Measurements from ENCODE around the gene SETX.
"Not testable (repeated sequence)": the region's sequence is repeated elsewhere in the genome, so short reads cannot be mapped to it uniquely, and the experiment has no call there.

SETX gene

GRCh38 chr9:132283165-132283564, 71.6 kb downstream of the SETX start:
- peak; percentile 10 to 48 (median 19) for DNase-seq

DNA sequence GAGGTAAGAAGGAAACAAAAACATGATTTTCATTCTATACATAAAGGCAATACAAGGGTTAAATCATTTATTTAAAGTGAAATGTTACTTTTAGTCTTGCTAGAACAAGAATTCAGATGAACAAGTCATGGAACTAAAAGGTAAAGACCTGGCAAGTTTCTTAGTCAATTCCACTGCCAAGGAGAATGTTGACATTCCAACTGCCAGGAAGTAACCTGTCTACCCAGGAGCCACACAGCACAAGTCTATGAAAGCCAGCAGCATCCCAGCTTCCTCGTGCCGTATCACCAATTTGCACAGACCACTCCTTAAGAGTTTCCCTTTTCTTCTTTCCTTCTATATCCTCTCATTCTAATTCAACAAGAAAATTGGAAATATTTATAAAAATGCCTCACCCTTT, 79.9 kb downstream of the SETX start:
- no peak for DNase-seq

GRCh38 chr9:132269704-132270516, 84.9 kb downstream of the SETX start:
- DNase-seq, result not testable (repeated sequence)

- DNase-seq, result peak; percentile 67 to 76 (median 69)
Observed at GRCh38 chr9:132268725-132269352, 85.9 kb downstream of the SETX start.

DNA sequence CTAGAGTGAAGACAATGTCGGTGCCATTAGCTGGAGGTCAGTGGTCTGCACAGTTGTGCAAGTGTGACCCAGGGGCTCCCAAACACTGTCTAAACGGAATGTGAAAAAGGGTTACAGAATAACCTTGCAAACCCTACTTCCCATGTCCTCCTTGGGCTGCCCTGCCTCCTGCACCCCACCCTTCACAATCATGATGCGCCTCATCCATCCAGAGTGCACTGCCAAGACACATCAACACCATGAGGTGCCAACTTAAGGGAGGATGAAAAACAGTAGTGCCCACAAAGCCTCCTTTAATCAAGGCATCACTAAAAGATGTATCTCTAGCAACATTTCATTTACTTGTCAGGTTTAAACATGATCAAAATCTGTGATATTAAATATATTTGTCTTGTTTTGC, 87.1 kb downstream of the SETX start:
- no peak for DNase-seq

- no peak for DNase-seq
Observed at GRCh38 chr9:132266017-132266416, 88.8 kb downstream of the SETX start.

DNA sequence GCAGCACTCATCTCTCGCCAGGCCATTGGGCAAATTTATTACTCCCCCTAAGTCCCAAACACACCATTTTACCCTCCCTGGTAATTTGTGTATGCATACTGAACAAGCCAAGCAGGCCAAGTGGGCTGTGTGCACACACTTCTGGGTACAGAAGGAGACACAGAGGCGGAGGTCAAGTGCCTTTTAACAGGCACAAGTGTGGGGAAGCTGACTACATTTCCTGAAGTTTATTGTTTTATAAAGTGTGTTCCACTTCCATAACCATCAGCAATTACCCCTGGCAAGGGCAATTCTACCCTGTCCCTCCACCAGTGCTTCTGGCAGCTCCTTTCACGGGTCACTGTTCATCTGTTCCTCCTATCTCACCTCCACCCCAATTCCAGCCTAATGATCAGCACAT, 93.9 kb downstream of the SETX start:
- DNase-seq, result no peak

DNA sequence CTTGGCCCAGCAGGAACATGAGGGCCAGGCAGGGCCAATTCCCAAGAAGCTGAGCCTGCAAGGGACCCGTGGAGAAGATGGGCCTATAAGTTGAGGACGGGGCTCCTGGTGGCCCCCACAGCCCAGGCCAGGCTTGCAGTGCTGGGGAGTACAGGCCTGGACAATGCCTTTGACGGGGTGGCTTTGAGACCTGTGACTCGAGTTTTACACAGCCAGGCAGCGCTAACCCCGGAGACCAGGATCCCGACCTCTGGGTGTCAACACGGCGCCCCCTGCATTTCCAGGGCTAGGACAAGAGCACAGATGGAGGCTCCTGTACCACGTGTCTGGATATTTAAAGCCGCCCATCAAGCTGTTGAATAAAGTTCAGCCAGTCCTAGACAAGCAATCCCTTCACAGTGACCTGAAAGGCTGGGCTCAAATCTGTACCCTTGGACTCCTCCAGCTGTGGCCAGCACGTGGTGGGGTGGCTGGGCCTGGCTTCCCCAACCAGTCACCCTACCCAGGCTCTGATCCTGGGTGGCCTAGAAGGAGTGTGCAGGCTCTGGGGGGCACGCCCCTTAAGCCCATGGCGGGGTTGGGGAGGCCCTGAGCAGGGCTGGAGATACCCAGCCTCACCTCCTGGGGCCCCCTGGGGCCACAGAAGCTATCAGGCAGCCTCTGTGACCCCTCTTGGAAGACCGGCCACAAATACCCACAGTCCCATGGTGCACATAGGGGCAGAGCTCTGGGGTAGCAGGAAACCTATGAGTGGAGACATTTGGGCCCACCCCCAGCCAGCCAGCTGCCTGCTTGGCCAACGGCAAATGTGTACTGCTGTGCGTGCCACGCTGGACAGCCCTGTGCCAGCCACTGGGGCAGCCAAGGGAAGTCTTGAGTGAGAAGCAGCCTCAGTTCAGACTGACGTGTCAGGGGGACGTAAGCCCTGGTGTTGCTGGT, 104.2 kb downstream of the SETX start:
- no peak for DNase-seq

DNA sequence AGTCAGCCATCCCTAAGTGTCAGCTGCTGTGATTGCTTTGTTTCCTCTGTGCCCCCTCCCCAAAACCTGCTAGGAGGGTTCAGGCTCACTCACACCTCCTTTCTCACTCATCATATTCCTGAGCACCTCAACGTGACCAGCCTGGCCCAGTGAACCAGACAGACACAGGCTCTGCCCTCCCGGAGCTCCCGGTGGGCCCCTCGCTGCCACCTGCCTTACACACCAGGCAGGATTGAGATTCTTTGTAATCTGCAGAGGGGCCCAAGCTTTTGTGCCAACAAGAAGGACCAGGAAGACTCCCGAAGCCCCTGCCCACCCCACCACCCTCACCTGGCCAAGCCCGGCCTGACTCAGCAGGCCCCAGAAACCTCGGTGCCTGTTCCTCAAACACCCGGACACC, 105.1 kb downstream of the SETX start:
- no peak for DNase-seq

DNA sequence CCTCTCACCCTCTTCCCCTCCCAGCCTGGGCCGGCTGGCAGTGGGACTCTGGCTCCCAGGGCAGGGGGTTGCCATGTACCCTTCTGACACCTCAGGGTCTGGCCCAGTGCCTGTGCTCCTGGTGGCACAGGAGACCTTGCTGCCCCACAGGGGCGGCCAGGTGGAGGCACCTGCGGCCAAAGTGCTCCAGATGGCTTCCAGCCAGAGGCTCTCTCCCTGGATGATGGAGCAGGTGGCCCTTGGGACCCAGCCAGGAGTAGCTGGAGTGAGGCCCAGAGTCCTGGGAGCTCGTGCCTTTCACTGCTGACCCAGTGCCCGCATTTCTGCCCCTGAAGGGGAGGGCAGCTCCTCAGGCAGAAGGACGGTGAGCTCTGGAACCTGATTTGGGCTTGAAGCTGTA, 105.7 kb downstream of the SETX start:
- DNase-seq, result no peak

- DNase-seq, result no peak
Observed at GRCh38 chr9:132247942-132248341, 106.8 kb downstream of the SETX start.

DNA sequence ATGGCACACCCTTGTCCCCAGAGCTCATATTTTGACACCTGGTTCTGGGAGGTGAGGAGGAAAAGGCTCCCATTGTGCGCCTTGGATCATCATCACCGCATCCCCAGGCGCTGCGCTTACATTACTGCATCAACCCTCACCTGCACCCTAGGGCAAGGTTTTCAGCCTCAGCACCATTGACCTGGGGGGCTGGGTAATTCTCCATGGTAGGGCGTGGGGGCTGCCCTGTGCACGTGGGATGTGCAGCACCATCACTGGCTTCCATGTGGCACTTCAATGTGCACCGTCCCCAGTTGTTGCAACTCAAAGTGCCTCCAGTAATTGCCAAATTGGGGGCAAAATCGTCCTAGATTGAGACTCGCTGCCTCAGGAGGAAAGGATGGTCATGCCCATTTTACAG, 109.3 kb downstream of the SETX start:
- DNase-seq, result no peak

DNA sequence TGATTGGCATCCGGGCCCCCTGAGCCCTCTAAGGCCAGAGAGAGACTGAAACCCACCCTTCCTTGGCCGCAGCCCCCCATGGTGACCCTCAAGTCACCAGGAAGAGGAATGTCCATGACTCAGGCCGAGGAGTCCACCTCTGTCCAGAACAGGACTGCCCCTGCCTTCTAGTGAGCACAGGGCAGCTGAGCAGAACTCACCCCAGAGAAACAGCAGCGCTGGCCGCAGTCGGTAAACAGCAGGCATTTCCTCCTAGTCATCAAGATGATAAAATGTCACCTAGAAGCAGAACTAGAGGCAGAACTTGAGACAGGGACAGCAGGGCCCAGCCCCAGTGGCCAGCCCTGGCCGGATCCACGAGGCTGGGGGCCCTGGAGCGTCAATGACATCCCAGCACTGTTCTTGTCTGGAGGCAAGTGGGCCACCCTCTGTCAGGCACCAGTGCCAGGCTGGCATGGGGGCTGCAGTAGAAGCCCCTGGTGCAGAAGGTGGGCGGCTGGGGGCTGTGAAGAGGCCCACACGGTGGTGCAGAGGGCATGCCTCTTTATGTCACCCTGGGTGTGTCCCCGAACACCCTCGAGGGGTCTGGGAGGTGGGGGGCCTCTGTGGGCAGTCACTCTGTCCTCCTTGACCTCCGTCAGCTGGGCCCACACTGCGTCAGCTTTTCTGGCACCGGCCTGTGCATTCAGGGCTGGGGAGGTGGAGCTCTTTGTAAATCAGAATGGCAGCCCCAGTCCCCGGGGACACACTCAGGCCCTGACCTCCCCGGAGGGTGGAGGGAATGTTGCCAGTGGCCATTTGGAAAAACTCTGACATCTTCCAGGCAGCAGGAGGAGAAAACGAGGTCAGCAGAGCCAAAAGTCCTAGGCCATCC, 110.0 kb downstream of the SETX start:
- DNase-seq, result no peak

DNA sequence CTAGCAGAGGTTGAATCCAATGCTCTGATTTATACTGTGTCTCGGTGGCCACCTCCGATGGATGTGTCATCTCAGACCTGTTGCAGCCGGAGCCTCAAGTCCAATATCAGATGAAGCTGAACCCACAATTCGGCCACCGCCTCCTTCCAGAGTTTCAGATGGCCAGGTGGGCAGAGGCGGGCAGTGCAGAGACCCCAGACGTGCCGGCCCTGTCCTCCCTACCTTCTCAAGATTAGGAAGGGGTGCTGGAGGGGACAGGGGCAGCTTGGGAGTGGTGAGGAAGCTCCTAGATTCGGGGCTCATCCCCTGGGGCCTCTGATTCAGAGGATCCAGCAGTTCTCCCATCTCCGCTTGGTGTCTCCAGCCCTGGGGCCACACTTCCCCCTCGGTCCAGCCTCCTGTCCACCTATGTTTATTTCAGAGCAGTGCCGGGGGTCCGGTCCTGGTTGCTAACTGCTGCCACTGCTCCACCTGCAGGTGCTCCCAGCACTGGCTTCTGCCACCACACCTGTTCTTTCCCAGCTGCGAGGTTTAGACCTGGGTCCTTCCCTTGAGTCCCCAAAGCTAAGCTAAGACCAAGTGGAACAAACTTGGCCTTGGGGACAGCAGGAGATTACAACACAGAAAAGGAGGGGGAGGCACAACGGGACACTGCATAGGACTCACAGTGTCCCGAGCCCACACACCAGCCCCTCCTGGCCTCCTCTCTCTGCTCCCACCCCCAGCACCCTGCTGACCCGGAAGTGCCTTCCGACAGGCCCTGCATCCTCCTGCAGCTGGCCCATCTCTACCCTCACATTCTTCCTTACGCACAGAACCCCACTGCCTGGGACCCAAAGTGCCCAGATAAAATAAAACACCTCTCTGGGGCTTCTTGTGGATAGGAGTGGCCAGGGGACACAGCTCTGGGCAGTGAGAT, 111.4 kb downstream of the SETX start:
- DNase-seq, result no peak

DNA sequence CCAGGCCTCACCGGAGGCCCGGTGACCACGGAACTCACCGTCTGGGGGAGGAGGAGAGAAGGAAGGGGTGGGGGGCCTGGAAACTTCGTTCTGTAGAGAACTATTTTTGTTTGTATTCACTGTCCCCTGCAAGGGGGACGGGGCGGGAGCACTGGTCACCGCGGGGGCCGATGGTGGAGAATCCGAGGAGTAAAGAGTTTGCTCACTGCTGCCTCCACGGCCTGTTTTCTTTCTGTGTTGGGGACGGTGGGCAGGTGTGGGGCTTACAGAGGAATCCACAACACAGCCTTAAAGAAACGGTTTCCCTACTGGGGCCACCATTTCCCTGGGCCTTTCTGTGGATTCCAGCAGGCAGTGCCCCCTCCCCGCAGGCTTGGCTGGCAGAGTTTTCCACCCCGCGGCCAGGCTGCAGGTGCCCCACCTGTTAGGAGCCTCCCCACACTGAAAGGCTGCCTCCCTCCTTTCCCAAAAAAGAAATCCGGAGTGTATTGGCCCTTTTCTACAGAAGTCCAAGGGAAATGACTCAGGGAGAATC, 112.1 kb downstream of the SETX start:
- DNase-seq, result peak in 2 of 3 donors; percentile 13 to 51

DNA sequence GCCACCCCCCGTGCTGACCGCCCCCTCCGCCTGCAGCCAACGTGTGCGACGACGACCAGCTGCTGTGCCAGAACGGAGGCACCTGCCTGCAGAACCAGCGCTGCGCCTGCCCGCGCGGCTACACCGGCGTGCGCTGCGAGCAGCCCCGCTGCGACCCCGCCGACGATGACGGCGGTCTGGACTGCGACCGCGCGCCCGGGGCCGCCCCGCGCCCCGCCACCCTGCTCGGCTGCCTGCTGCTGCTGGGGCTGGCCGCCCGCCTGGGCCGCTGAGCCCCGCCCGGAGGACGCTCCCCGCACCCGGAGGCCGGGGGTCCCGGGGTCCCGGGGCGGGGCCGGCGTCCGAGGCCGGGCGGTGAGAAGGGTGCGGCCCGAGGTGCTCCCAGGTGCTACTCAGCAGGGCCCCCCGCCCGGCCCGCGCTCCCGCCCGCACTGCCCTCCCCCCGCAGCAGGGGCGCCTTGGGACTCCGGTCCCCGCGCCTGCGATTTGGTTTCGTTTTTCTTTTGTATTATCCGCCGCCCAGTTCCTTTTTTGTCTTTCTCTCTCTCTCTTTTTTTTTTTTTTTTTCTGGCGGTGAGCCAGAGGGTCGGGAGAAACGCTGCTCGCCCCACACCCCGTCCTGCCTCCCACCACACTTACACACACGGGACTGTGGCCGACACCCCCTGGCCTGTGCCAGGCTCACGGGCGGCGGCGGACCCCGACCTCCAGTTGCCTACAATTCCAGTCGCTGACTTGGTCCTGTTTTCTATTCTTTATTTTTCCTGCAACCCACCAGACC, 112.8 kb downstream of the SETX start:
- DNase-seq, result peak; percentile 68 to 85 (median 75)

DNA sequence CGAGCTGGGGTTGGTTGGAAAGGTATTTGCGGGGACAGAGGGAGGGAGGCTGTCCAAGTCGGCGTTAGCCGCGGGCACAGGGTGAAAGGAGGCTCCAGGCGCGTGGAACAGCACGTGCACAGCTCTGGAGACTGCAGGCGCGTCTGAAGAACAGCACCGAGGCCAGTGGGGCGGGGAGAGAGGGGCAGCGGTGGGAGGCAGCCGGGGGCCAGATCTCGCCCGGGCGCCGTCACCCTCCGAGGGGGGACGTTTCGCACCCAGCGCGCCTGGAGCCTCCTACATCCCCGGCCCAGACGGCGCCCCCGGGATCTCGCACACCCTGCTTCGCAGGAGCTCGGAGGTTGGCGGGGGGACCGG, 113.3 kb downstream of the SETX start:
- no peak for DNase-seq

DNA sequence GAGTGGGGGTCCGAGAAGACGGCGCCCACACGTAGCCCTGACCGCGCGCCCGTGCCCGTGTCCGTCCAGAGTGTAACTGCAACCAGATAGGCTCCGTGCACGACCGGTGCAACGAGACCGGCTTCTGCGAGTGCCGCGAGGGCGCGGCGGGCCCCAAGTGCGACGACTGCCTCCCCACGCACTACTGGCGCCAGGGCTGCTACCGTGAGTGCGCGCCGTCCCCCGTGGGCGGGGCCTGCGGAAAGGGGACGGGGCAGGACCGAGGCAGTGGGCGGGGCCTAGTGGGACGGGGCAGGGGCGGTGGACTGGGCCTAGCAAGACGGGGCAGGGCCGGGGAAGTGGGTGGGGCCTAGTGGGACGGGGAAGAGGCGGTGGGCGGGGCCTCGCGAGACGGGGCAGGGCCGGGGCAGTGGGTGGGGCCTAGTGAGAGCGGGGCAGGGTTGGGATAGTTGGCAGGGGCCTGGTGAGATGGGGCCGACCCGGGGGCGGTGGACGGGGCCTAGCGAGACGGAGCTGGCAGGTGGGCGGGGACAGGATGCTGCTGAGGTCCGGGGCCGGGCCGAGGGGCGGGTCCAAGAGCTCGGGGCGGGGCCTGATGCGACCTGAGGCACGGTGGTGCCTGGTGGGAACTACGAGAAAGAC, 113.8 kb downstream of the SETX start:
- DNase-seq, result peak; percentile 95 to 100 (median 97)

GRCh38 chr9:132239999-132240840, 114.6 kb downstream of the SETX start:
- no peak for DNase-seq
